Karpas-422 (cell line): ENCODE data around the gene ARMC3. TPM values are rescaled to one million over a fixed set of nuclear protein-coding genes. Genes with fewer than 3 reads are reported as not detected.
"Not testable (repeated sequence)": the region's sequence is repeated elsewhere in the genome, so short reads cannot be mapped to it uniquely, and the experiment has no call there.

Experiments used
- DNase-seq: peaks from one replicate; pipeline ENCODE4 v3.0.0-alpha.2; 2015
- H2AFZ ChIP-seq: fragments of 200-600 bp; sonication (generic); 2 replicates; pipeline ENCODE4 v1.6.1; 2014; ENCODE audit warnings: antibody characterized with exemption, low read length, mixed read lengths
- H3K27ac ChIP-seq: fragments of 200-600 bp; sonication (generic); 2 replicates; pipeline ENCODE4 v1.5.1; 2014; ENCODE audit warnings: mild to moderate bottlenecking, low read length, moderate library complexity
- H3K27me3 ChIP-seq: fragments of 200-600 bp; sonication (generic); 2 replicates; pipeline ENCODE4 v1.6.1; 2014; ENCODE audit warnings: low read length, mixed read lengths
- H3K36me3 ChIP-seq: fragments of 200-600 bp; sonication (generic); 2 replicates; pipeline ENCODE4 v1.6.1; 2014; ENCODE audit warnings: low read length, mixed read lengths; ENCODE audit not compliant: insufficient read depth
- H3K4me1 ChIP-seq: fragments of 200-600 bp; sonication (generic); 2 replicates; pipeline ENCODE4 v1.6.1; 2014; ENCODE audit warnings: mild to moderate bottlenecking, low read length, mixed read lengths
- H3K4me2 ChIP-seq: fragments of 200-600 bp; sonication (generic); 2 replicates; pipeline ENCODE4 v1.6.1; 2014; ENCODE audit warnings: low read length, low read depth, mild to moderate bottlenecking; ENCODE audit not compliant: poor library complexity, severe bottlenecking
- H3K4me3 ChIP-seq: fragments of 200-600 bp; sonication (generic); 2 replicates; pipeline ENCODE4 v1.5.1; 2014; ENCODE audit warnings: mild to moderate bottlenecking, antibody characterized with exemption, low read length, mixed read lengths
- H3K79me2 ChIP-seq: fragments of 200-600 bp; sonication (generic); 2 replicates; pipeline ENCODE4 v1.6.1; 2014; ENCODE audit warnings: mild to moderate bottlenecking, low read length, mixed read lengths
- H3K9ac ChIP-seq: fragments of 200-600 bp; sonication (generic); 2 replicates; pipeline ENCODE4 v1.6.0; 2014; ENCODE audit warnings: low read length
- H3K9me2 ChIP-seq: fragments of 200-600 bp; sonication (generic), shearing (Covaris generic); replicated peaks from 2 replicates; pipeline ENCODE4 v1.6.0; 2014; ENCODE audit warnings: mild to moderate bottlenecking, low read length, moderate library complexity; ENCODE audit not compliant: insufficient read depth
- H3K9me3 ChIP-seq: fragments of 300-700, 200-600 bp; sonication (generic); 2 replicates; pipeline ENCODE4 v1.6.1; 2014; ENCODE audit warnings: low read length, mixed read lengths
- H4K20me1 ChIP-seq: fragments of 200-600 bp; sonication (generic); 2 replicates; pipeline ENCODE4 v1.6.1; 2014; ENCODE audit warnings: mild to moderate bottlenecking, antibody characterized with exemption, low read length, low read depth; ENCODE audit not compliant: insufficient read depth
- total RNA-seq: library from RNA; depleted of rRNA; stranded (reverse); fragments of >200 nt; shearing (Covaris generic); gene quantifications from 2 replicates; pipeline ENCODE4 v1.2.3, GENCODE V29; 2014; ENCODE audit warnings: low replicate concordance

The ARMC3 gene
- total RNA-seq, 1 experiment from 2014 or later, result not detected

DNA sequence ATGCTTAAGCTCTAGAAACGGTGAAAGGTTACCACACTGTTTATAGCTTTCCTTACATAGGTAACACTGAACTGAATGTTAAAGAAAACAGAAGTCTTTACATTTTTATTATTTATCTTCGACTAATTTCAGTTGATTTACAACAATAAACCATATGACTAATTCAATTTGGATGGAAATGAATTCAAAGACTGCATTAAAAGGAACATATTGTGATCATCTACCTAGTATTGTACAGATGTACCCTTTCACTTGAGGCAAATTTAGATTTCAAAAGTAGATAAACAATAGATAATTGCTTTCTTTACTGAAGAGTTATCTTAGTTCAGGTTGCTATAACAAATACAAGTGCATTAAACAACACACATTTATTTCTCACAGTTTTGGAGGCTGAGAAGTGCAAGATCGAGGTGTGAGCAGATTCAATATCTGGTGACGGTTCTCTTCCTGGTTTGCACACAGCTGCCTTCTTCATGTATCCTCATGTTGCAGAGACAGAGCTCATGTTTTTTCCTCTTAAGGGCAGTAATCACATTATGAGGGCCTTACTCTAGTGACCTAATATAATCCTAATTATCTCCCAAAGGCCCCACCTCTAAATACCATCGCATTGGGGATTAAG, 15.0 kb upstream of the ARMC3 start:
- Histone ChIP-seq H3K4me2 (no peak overlapping the region), H3K9me2 (no peaks in the 10 kb centered on the region), H2AFZ (no peak overlapping the region), H4K20me1 (no peaks in the 10 kb centered on the region), H3K9me3 (no peaks in the 10 kb centered on the region), H3K27ac (no peak overlapping the region), H3K36me3 (no peaks in the 10 kb centered on the region), H3K4me3 (no peak overlapping the region), H3K4me1 (no peaks in the 10 kb centered on the region), H3K27me3 (no peaks in the 10 kb centered on the region), H3K9ac (no peak overlapping the region), H3K79me2 (no peaks in the 10 kb centered on the region)
- no peak for DNase-seq

DNA sequence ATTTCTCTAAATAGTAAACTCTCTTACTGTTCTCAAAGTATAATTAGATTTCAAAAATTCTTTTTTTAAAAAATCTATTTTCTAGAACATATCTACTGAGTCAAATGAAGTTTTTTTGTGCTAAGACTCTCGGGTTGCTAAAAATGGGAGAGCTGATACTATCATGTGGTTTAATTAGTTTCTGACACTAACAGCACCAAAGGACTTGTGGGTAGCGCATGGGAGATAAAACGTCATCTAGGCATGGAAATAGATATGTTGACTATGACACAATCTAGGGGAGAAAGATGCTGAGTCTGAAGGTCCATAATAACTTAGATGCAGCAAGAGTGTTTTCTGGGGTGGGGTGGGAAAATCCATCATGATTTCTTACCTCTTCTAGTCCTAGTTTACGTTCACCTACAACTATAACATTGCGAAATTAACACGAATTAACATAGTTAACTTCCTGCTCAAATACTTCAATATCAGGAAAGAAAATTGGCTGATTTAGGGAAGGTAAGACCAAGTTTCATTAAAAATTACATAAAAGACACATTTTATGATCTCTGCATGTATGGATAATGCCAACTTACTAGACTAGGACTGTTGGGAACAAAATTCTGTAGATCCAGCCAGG, 14.3 kb upstream of the ARMC3 start:
- no peak overlapping the region for H3K9ac ChIP-seq
- no peaks in the 10 kb centered on the region for H3K79me2 ChIP-seq
- no peaks in the 10 kb centered on the region for H3K4me1 ChIP-seq
- H3K9me2 ChIP-seq, result no peaks in the 10 kb centered on the region
- no peak overlapping the region for H3K27ac ChIP-seq
- no peak overlapping the region for H3K4me2 ChIP-seq
- no peaks in the 10 kb centered on the region for H3K9me3 ChIP-seq
- DNase-seq, result no peak
- no peaks in the 10 kb centered on the region for H4K20me1 ChIP-seq
- no peak overlapping the region for H2AFZ ChIP-seq
- no peaks in the 10 kb centered on the region for H3K27me3 ChIP-seq
- H3K4me3 ChIP-seq, result no peak overlapping the region
- H3K36me3 ChIP-seq, result no peaks in the 10 kb centered on the region

GRCh38 chr10:22915314-22915713, 12.5 kb upstream of the ARMC3 start:
- no peaks in the 10 kb centered on the region for H3K4me1 ChIP-seq
- no peak overlapping the region for H3K4me2 ChIP-seq
- no peak overlapping the region for H2AFZ ChIP-seq
- H3K36me3 ChIP-seq, result no peaks in the 10 kb centered on the region
- DNase-seq, result no peak
- no peaks in the 10 kb centered on the region for H3K9me3 ChIP-seq
- H3K27me3 ChIP-seq, result no peaks in the 10 kb centered on the region
- H4K20me1 ChIP-seq, result no peaks in the 10 kb centered on the region
- H3K79me2 ChIP-seq, result no peaks in the 10 kb centered on the region
- no peaks in the 10 kb centered on the region for H3K9me2 ChIP-seq
- no peak overlapping the region for H3K4me3 ChIP-seq
- no peak overlapping the region for H3K9ac ChIP-seq
- no peak overlapping the region for H3K27ac ChIP-seq

DNA sequence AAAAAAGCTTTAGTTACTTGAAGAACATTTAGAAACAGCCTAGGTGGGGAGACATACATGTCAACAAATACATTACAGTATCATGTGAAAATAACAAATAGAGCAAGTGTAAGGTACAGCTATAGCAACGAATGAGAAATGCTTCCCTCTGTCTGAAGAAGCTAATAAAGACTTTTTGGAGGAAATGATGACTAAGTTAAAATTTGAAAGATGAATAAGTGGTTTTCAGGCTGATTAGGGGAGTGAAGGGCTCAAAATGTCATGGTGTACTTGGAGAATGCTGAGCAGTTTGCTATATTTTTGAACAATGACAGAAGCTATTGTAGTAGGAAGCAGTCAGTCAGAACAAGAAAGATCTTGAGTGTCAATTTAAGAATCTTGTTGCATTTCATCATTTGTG, 2.8 kb upstream of the ARMC3 start:
- Histone ChIP-seq H3K27ac (no peak overlapping the region), H3K79me2 (no peaks in the 10 kb centered on the region), H3K36me3 (no peaks in the 10 kb centered on the region), H3K9me3 (peaks cover 3% of the 10 kb centered on the region; the same call in 1 of the 2 replicates), H3K9me2 (no peaks in the 10 kb centered on the region), H3K27me3 (no peaks in the 10 kb centered on the region), H3K9ac (no peak overlapping the region), H3K4me2 (no peak overlapping the region), H3K4me1 (no peaks in the 10 kb centered on the region), H3K4me3 (no peak overlapping the region), H4K20me1 (no peaks in the 10 kb centered on the region), H2AFZ (no peak overlapping the region)
- DNase-seq, result no peak

DNA sequence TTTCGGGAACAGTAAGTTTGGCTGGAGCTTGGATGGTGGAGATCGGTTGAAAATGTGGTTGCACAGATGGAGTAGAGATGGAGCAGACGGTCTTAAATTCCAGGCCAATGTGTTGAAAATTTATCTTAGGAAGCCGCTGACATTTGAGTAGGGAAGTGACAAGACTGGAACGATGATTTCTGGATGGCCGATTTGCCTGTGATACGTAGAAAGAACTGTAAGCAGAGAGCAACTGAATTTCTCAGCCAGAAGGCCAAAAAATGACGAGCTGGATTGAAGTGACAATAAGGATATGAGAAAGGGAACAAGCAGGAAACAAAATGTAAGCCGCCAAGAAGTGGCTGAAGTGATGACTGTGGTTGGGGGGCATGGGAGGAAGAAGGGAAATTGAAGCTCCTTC, 687 bp upstream of the ARMC3 start:
- Histone ChIP-seq H3K27me3 (no peaks in the 10 kb centered on the region), H4K20me1 (no peaks in the 10 kb centered on the region), H3K4me1 (peaks cover 6% of the 10 kb centered on the region), H3K9me2 (no peaks in the 10 kb centered on the region), H2AFZ (no peak overlapping the region), H3K9ac (no peak overlapping the region), H3K4me2 (no peak overlapping the region), H3K79me2 (no peaks in the 10 kb centered on the region), H3K4me3 (no peak overlapping the region), H3K9me3 (no peaks in the 10 kb centered on the region), H3K27ac (no peak overlapping the region), H3K36me3 (no peaks in the 10 kb centered on the region)
- no peak for DNase-seq

DNA sequence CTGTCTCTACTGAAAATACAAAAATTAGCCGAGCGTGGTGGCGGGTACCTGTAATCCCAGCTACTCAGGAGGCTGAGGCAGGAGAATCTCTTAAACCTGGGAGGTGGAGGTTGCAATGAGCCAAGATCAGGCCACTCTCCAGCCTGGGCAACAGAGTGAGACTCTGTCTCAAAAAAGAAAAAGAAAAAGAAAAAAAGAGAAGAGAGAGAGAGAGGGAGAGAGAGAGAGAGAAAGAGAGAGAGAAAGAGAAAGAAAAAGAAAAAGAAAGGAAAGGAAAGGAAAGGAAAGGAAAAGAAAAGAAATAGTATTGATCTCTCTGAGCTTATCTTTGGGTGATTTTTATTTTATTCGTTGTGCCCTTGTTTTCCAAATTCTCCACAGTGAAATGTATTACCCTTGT, 1.2 kb downstream of the ARMC3 start:
- H3K9me2 ChIP-seq, H3K9me3 ChIP-seq, H3K79me2 ChIP-seq, DNase-seq, H3K36me3 ChIP-seq, H3K4me2 ChIP-seq, H4K20me1 ChIP-seq, H3K27me3 ChIP-seq, H2AFZ ChIP-seq, H3K4me3 ChIP-seq, H3K27ac ChIP-seq, H3K9ac ChIP-seq: not testable (repeated sequence)
- peaks cover 16% of the 10 kb centered on the region for H3K4me1 ChIP-seq

GRCh38 chr10:22931948-22932347, 4.1 kb downstream of the ARMC3 start:
- H3K4me3 ChIP-seq, result no peak overlapping the region
- H3K27ac ChIP-seq, result no peak overlapping the region
- no peaks in the 10 kb centered on the region for H4K20me1 ChIP-seq
- no peaks in the 10 kb centered on the region for H3K9me3 ChIP-seq
- H3K9ac ChIP-seq, result no peak overlapping the region
- H3K4me1 ChIP-seq, result peaks cover 16% of the 10 kb centered on the region
- no peak overlapping the region for H3K4me2 ChIP-seq
- H3K9me2 ChIP-seq, result no peaks in the 10 kb centered on the region
- no peaks in the 10 kb centered on the region for H3K36me3 ChIP-seq
- no peaks in the 10 kb centered on the region for H3K79me2 ChIP-seq
- no peak overlapping the region for H2AFZ ChIP-seq
- DNase-seq, result no peak
- no peaks in the 10 kb centered on the region for H3K27me3 ChIP-seq

- DNase-seq, result peak; percentile 50
- Histone ChIP-seq H3K36me3 (no peaks in the 10 kb centered on the region), H2AFZ (no peak overlapping the region), H3K4me2 (peak overlapping the region; percentile 14), H3K27me3 (no peaks in the 10 kb centered on the region), H3K9ac (no peak overlapping the region), H3K9me3 (no peaks in the 10 kb centered on the region), H3K79me2 (no peaks in the 10 kb centered on the region), H3K4me1 (peaks cover 16% of the 10 kb centered on the region), H4K20me1 (no peaks in the 10 kb centered on the region), H3K27ac (no peak overlapping the region), H3K9me2 (no peaks in the 10 kb centered on the region), H3K4me3 (no peak overlapping the region)
Measured at GRCh38 chr10:22932626-22933370, 4.9 kb downstream of the ARMC3 start.
